Naive thymus-derived CD8-positive, alpha-beta T cell (primary cell): ENCODE measurements around the gene DBX1. TPM values are rescaled to one million over a fixed set of nuclear protein-coding genes. Genes with fewer than 3 reads are reported as not detected.

ENCODE experiments used
- ATAC-seq, 2 donors: fragments of 150-1000 bp; cut with Tn5 transposase in 1 of 2; sonication (Bioruptor Pico), chemical (Tn5 transposase) in 1 of 2; 1 replicate in 1 of 2; 2 replicates in 1 of 2; pipeline ENCODE4 v1.10.0; 2021; ENCODE audit warnings: mild to moderate bottlenecking in 2 of 2, moderate library complexity in 2 of 2
- POLR2A ChIA-PET: fragments of 350-600 bp; sonication (Branson Sonifier 250); formaldehyde crosslinking; loops from one replicate; lab custom pipeline; 2021; ENCODE audit warnings: antibody characterized with exemption; lab: Charles Lee
- DNase-seq, 10 donors: peaks; one replicate each; pipeline versions ENCODE4 v3.0.0 to v3.0.0-alpha.2; 2020 to 2022
- H3K27ac Mint-ChIP-seq, 10 donors: one replicate each; pipeline ENCODE4 v1.8.0; 2020 to 2022; ENCODE audit warnings: mild to moderate bottlenecking in 10 of 10, mixed read lengths in 10 of 10, moderate library complexity in 4 of 10, inconsistent platforms in 1 of 10
- H3K27me3 Mint-ChIP-seq, 5 donors: one replicate each; pipeline ENCODE4 v1.8.0; 2021 to 2022; ENCODE audit warnings: mixed read lengths in 5 of 5
- H3K36me3 Mint-ChIP-seq, 3 donors: one replicate each; pipeline ENCODE4 v1.8.0; 2020 to 2022; ENCODE audit warnings: mixed read lengths in 3 of 3, mild to moderate bottlenecking in 2 of 3, inconsistent platforms in 1 of 3
- H3K4me1 Mint-ChIP-seq, 4 donors: one replicate each; pipeline ENCODE4 v1.8.0; 2021 to 2022; ENCODE audit warnings: mixed read lengths in 4 of 4
- H3K4me3 Mint-ChIP-seq, 10 donors: one replicate each; pipeline ENCODE4 v1.8.0; 2020 to 2022; ENCODE audit warnings: mild to moderate bottlenecking in 10 of 10, mixed read lengths in 10 of 10, moderate library complexity in 6 of 10, inconsistent platforms in 1 of 10
- H3K9me3 Mint-ChIP-seq, 9 donors: one replicate each; pipeline ENCODE4 v1.8.0; 2020 to 2022; ENCODE audit warnings: mixed read lengths in 9 of 9, mild to moderate bottlenecking in 3 of 9, inconsistent platforms in 1 of 9, moderate library complexity in 1 of 9
- polyA plus RNA-seq, 3 donors: library from polyadenylated mRNA; unstranded; fragments of 300-500 nt; fragmentation: Illumina TruSeq; gene quantifications; one replicate each; pipeline ENCODE4 v1.2.3, GENCODE V29; 2021
- total RNA-seq, 8 experiments: library from RNA in 2 of 8; stranded (reverse) in 2 of 8; gene quantifications; one replicate each; pipeline ENCODE4 v1.2.3 and lab custom pipeline; 2021 to 2026

The DBX1 gene
- total and polyA plus RNA-seq, 5 experiments from 2014 or later = 0.15 TPM; not detected in 4

- H3K4me3 Mint-ChIP-seq = peak overlapping the region in 7 of 10 donors; percentile 23 to 89 (median 58)
- peaks cover 25 to 59% (median 39%) of the 10 kb centered on the region in 4 donors for H3K4me1 Mint-ChIP-seq
- DNase-seq = no peak
- H3K27ac Mint-ChIP-seq = peak overlapping the region in 3 of 10 donors; percentile 25 to 89 (median 81)
- peaks cover 49 to 68% (median 65%) of the 10 kb centered on the region in 5 donors for H3K27me3 Mint-ChIP-seq
- POLR2A ChIA-PET = no interaction called here
- peaks cover 0 to 36% (median 4%) of the 10 kb centered on the region in 9 donors for H3K9me3 Mint-ChIP-seq
- ATAC-seq = no peak
- peaks cover 0 to 16% (median 12%) of the 10 kb centered on the region in 3 donors for H3K36me3 Mint-ChIP-seq
Measured at GRCh38 chr11:20158597-20159257, 1.5 kb downstream of the DBX1 start.

- peaks cover 0 to 12% (median 7%) of the 10 kb centered on the region in 3 donors for H3K36me3 Mint-ChIP-seq
- no peak for ATAC-seq
- peaks cover 0 to 36% (median 4%) of the 10 kb centered on the region in 9 donors for H3K9me3 Mint-ChIP-seq
- peak overlapping the region in 3 of 10 donors; percentile 29 to 82 (median 59) for H3K27ac Mint-ChIP-seq
- DNase-seq = no peak
- peak overlapping the region; percentile 65 to 89 (median 84) for H3K4me3 Mint-ChIP-seq
- H3K27me3 Mint-ChIP-seq = peaks cover 40 to 64% (median 56%) of the 10 kb centered on the region in 5 donors
- peaks cover 16 to 49% (median 30%) of the 10 kb centered on the region in 4 donors for H3K4me1 Mint-ChIP-seq
- POLR2A ChIA-PET = no interaction called here
Measured at GRCh38 chr11:20157728-20158127, 2.5 kb downstream of the DBX1 start.

- Mint-ChIP-seq H3K9me3 (peaks cover 0 to 31% (median 4%) of the 10 kb centered on the region in 9 donors), H3K4me3 (peak overlapping the region; percentile 74 to 89 (median 84)), H3K36me3 (peaks cover 0 to 12% (median 7%) of the 10 kb centered on the region in 3 donors), H3K4me1 (peaks cover 16 to 42% (median 28%) of the 10 kb centered on the region in 4 donors), H3K27ac (peak overlapping the region in 5 of 10 donors; percentile 5 to 81 (median 59)), H3K27me3 (peaks cover 34 to 59% (median 49%) of the 10 kb centered on the region in 5 donors)
- POLR2A ChIA-PET = interaction anchor here (1.0 kb wide), 1 partner anchor 204 kb away, joined by 3 read pairs; no protein-coding TSS in a partner anchor
- peak in 8 of 10 donors; percentile 8 to 71 (median 34) for DNase-seq
- peak; percentile 64 to 72 for ATAC-seq
Measured at GRCh38 chr11:20156876-20157613, 3.2 kb downstream of the DBX1 start.

- H3K4me1 Mint-ChIP-seq = peaks cover 13 to 38% (median 27%) of the 10 kb centered on the region in 4 donors
- H3K9me3 Mint-ChIP-seq = peaks cover 0 to 25% (median 4%) of the 10 kb centered on the region in 9 donors
- peak overlapping the region in 9 of 10 donors; percentile 42 to 91 (median 76) for H3K27ac Mint-ChIP-seq
- peak; percentile 25 to 79 (median 52) for DNase-seq
- peaks cover 0 to 12% (median 7%) of the 10 kb centered on the region in 3 donors for H3K36me3 Mint-ChIP-seq
- POLR2A ChIA-PET = interaction anchor here (1.0 kb wide), 1 partner anchor 204 kb away, joined by 3 read pairs; no protein-coding TSS in a partner anchor
- peak; percentile 73 to 79 for ATAC-seq
- H3K4me3 Mint-ChIP-seq = peak overlapping the region; percentile 74 to 89 (median 84)
- peaks cover 28 to 53% (median 42%) of the 10 kb centered on the region in 5 donors for H3K27me3 Mint-ChIP-seq
Measured at GRCh38 chr11:20156280-20156875, 3.9 kb downstream of the DBX1 start.

GRCh38 chr11:20155683-20156279, 4.5 kb downstream of the DBX1 start:
- peak overlapping the region; percentile 74 to 89 (median 84) for H3K4me3 Mint-ChIP-seq
- H3K36me3 Mint-ChIP-seq = peaks cover 0 to 12% (median 7%) of the 10 kb centered on the region in 3 donors
- peak overlapping the region in 9 of 10 donors; percentile 11 to 91 (median 74) for H3K27ac Mint-ChIP-seq
- peaks cover 0 to 22% (median 4%) of the 10 kb centered on the region in 9 donors for H3K9me3 Mint-ChIP-seq
- H3K27me3 Mint-ChIP-seq = peaks cover 23 to 48% (median 36%) of the 10 kb centered on the region in 5 donors
- no peak for ATAC-seq
- peaks cover 13 to 38% (median 26%) of the 10 kb centered on the region in 4 donors for H3K4me1 Mint-ChIP-seq
- DNase-seq = no peak
- POLR2A ChIA-PET = interaction anchor here (1.0 kb wide), 1 partner anchor 205 kb away, joined by 3 read pairs; no protein-coding TSS in a partner anchor

- Mint-ChIP-seq H3K27ac (no peak overlapping the region), H3K9me3 (peaks cover 0 to 17% (median 4%) of the 10 kb centered on the region in 9 donors), H3K4me1 (peaks cover 13 to 37% (median 21%) of the 10 kb centered on the region in 4 donors), H3K4me3 (no peak overlapping the region), H3K36me3 (peaks cover 0 to 8% (median 7%) of the 10 kb centered on the region in 3 donors), H3K27me3 (peaks cover 18 to 47% (median 23%) of the 10 kb centered on the region in 5 donors)
- ATAC-seq = no peak
- DNase-seq = no peak
- POLR2A ChIA-PET = no interaction called here
Measured at GRCh38 chr11:20154381-20154780, 5.9 kb downstream of the DBX1 start.

GRCh38 chr11:20138707-20139106, 21.6 kb downstream of the DBX1 start:
- Mint-ChIP-seq H3K27me3 (peaks cover 26 to 61% (median 49%) of the 10 kb centered on the region in 5 donors), H3K9me3 (peaks cover 0 to 3% (median 0%) of the 10 kb centered on the region in 9 donors)
- POLR2A ChIA-PET = no interaction called here

GRCh38 chr11:20137637-20138036, 22.6 kb downstream of the DBX1 start:
- Mint-ChIP-seq H3K4me1 (peaks cover 0 to 1% (median under 1%) of the 10 kb centered on the region in 4 donors), H3K9me3 (peaks cover 0 to 3% (median 0%) of the 10 kb centered on the region in 9 donors), H3K36me3 (peaks cover 0 to 5% (median 0%) of the 10 kb centered on the region in 3 donors), H3K4me3 (no peak overlapping the region), H3K27me3 (peaks cover 28 to 72% (median 52%) of the 10 kb centered on the region in 5 donors), H3K27ac (no peak overlapping the region)
- no peak for DNase-seq
- ATAC-seq = no peak
- POLR2A ChIA-PET = interaction anchor here (0.9 kb wide), 1 partner anchor 13 kb away, joined by 3 read pairs; no protein-coding TSS in a partner anchor

More at GRCh38 chr11:20138707-20139106, 21.6 kb downstream of the DBX1 start:
- Mint-ChIP-seq H3K4me1 (no peaks in the 10 kb centered on the region), H3K36me3 (peaks cover 0 to 5% (median 0%) of the 10 kb centered on the region in 3 donors), H3K4me3 (no peak overlapping the region), H3K27ac (no peak overlapping the region)
- ATAC-seq (no peak), DNase-seq (no peak)

- POLR2A ChIA-PET = no interaction called here
- peaks cover 6 to 10% (median 8%) of the 10 kb centered on the region in 4 donors for H3K4me1 Mint-ChIP-seq
- DNase-seq (no peak), ATAC-seq (no peak)
- H3K4me3 Mint-ChIP-seq = no peak overlapping the region
- no peaks in the 10 kb centered on the region for H3K36me3 Mint-ChIP-seq
- H3K27ac Mint-ChIP-seq = no peak overlapping the region
- no peaks in the 10 kb centered on the region for H3K9me3 Mint-ChIP-seq
- peaks cover 25 to 62% (median 52%) of the 10 kb centered on the region in 5 donors for H3K27me3 Mint-ChIP-seq
Measured at GRCh38 chr11:20134991-20135736, 25.1 kb downstream of the DBX1 start.

- no peaks in the 10 kb centered on the region for H3K9me3 Mint-ChIP-seq
- no peak for DNase-seq
- POLR2A ChIA-PET = no interaction called here
- H3K4me1 Mint-ChIP-seq = peaks cover 6 to 10% (median 8%) of the 10 kb centered on the region in 4 donors
- H3K4me3 Mint-ChIP-seq = peak overlapping the region; percentile 74 to 83 (median 78)
- ATAC-seq = no peak
- H3K27me3 Mint-ChIP-seq = peaks cover 16 to 41% (median 38%) of the 10 kb centered on the region in 5 donors
- peak overlapping the region in 1 of 10 donors; percentile 17 for H3K27ac Mint-ChIP-seq
- no peaks in the 10 kb centered on the region for H3K36me3 Mint-ChIP-seq
Measured at GRCh38 chr11:20132667-20133039, 27.6 kb downstream of the DBX1 start.
